Esophagus muscularis mucosa (tissue), 4 donors: ENCODE results near the gene DHPS. TPM values are rescaled to one million over a fixed set of nuclear protein-coding genes. Genes with fewer than 3 reads are reported as not detected.

ENCODE experiments used
- DNase-seq: peaks from one replicate; pipeline ENCODE4 v3.0.0-alpha.2; 2017; ENCODE audit errors: extremely low spot score
- H3K27ac ChIP-seq, 4 donors: fragments of 200-600 bp; sonication (generic); replicated peaks in 1 of 4; 1 replicate in 3 of 4; 2 replicates in 1 of 4; pipeline ENCODE4 v1.5.1; 2016 to 2019; ENCODE audit warnings: mild to moderate bottlenecking in 1 of 4
- H3K27me3 ChIP-seq, 4 donors: fragments of 200-600 bp; sonication (generic); one replicate each; pipeline versions ENCODE4 v1.5.1 to v1.6.0; 2016 to 2019
- H3K36me3 ChIP-seq, 4 donors: fragments of 200-600 bp; sonication (generic); one replicate each; pipeline ENCODE4 v1.5.1; 2016 to 2019
- H3K4me1 ChIP-seq, 4 donors: fragments of 200-600 bp; sonication (generic); one replicate each; pipeline ENCODE4 v1.5.1; 2016 to 2019
- H3K4me3 ChIP-seq, 4 donors: fragments of 200-600 bp; sonication (generic); 1 replicate in 2 of 4; 2 replicates in 2 of 4; pipeline ENCODE4 v1.5.1; 2016 to 2019; ENCODE audit warnings: mild to moderate bottlenecking in 4 of 4, moderate library complexity in 1 of 4
- H3K9me3 ChIP-seq, 4 donors: fragments of 200-600 bp; sonication (generic); 1 replicate in 3 of 4; 2 replicates in 1 of 4; pipeline ENCODE4 v1.5.1; 2016 to 2019
- EP300 ChIP-seq: sonication (generic); formaldehyde crosslinking; IDR thresholded peaks from one replicate; pipeline ENCODE4 v1.6.1; 2017; ENCODE audit warnings: antibody characterized with exemption
- POLR2A ChIP-seq: fragments of 450-650 bp; IDR thresholded peaks from one replicate; pipeline ENCODE4 v1.6.1; 2017; ENCODE audit warnings: antibody characterized with exemption, moderate library complexity, mild to moderate bottlenecking, low read depth
- POLR2AphosphoS5 ChIP-seq, 2 donors: sonication (generic); formaldehyde crosslinking; IDR thresholded peaks; one replicate each; pipeline ENCODE4 v1.6.1; 2017; ENCODE audit warnings: antibody characterized with exemption in 2 of 2
- WGBS: methylation state at CpG from one replicate; pipeline ENCODE4 v1.1.5; 2018; 5-methylcytosine and 5-hydroxymethylcytosine counted together
- intact Hi-C: fragments of 100-400 bp; cut with DNase I; formaldehyde crosslinking; loops from one replicate; pipeline ENCODE4 v1.15.1; 2023
- small RNA-seq, 3 donors: library from RNA; depleted of rRNA; stranded (forward); fragments of <200 nt; gene quantifications; one replicate each; pipeline ENCODE3, GENCODE V24; 2016
- total RNA-seq, 4 donors: library from RNA; depleted of rRNA; stranded (reverse); fragments of >200 nt; gene quantifications; one replicate each; pipeline versions ENCODE4 v1.1.0 to v1.2.1, GENCODE V29; 2016
- TF ChIP-seq, protein P1 (sequence below), 3 experiments: fragments of 200-600 bp in 2 of 3; fragments of 450-650 bp in 1 of 3; sonication (generic) in 2 of 3; IDR thresholded peaks; one replicate each; pipeline ENCODE4 v1.5.1; 2017 to 2019; ENCODE audit warnings: antibody characterized with exemption in 3 of 3, mild to moderate bottlenecking in 2 of 3, moderate library complexity in 1 of 3

Gene DHPS
- total RNA-seq, 4 donors from 2014 or later, result 74.3 to 92.3 (median 85.0) TPM

DNA sequence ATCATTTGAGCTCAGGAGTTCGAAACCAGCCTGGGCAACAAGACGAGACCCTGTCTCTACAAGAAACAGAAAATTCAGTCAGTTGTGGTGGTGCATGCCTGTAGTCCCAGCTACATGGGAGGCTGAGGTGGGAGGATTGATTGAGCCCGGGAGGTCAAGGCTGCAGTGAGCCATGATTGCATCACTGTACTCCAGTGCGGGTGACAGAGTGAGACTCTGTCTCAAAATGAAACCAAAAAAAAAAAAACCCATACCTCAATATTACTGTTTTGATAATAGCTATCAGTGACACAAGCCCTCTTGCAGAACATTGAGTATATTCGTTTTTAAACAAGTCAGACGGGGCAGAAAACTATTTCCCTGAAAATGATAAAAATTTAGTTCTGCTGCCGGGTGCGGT is 54.7 kb downstream of the DHPS start:
- peaks cover 0 to 16% (median 4%) of the 10 kb centered on the region in 4 donors for H3K9me3 ChIP-seq
- no peak for DNase-seq
- peaks cover 0 to 14% (median 13%) of the 10 kb centered on the region in 4 donors for H3K4me1 ChIP-seq
- intact Hi-C loops, result no loop called here
- peaks cover 58 to 84% (median 73%) of the 10 kb centered on the region in 4 donors for H3K36me3 ChIP-seq
- no peaks in the 10 kb centered on the region for H3K27me3 ChIP-seq
- no peak overlapping the region for H3K27ac ChIP-seq
- 92% methylated on average over 8 of the region's 8 CpGs for WGBS
- no peak overlapping the region for H3K4me3 ChIP-seq
- TF ChIP-seq, protein P1, sequence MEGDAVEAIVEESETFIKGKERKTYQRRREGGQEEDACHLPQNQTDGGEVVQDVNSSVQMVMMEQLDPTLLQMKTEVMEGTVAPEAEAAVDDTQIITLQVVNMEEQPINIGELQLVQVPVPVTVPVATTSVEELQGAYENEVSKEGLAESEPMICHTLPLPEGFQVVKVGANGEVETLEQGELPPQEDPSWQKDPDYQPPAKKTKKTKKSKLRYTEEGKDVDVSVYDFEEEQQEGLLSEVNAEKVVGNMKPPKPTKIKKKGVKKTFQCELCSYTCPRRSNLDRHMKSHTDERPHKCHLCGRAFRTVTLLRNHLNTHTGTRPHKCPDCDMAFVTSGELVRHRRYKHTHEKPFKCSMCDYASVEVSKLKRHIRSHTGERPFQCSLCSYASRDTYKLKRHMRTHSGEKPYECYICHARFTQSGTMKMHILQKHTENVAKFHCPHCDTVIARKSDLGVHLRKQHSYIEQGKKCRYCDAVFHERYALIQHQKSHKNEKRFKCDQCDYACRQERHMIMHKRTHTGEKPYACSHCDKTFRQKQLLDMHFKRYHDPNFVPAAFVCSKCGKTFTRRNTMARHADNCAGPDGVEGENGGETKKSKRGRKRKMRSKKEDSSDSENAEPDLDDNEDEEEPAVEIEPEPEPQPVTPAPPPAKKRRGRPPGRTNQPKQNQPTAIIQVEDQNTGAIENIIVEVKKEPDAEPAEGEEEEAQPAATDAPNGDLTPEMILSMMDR (IDR thresholded peaks at IDR 0.05), result no peak
- TF ChIP-seq POLR2AphosphoS5 (IDR thresholded peaks at IDR 0.05) (no peak), POLR2A (no peak), EP300 (no peak)

Small RNA genes within 50 kb of the gene (small RNA-seq; reads per million reads assigned to genes)
- 112 to 307 (median 195) reads per million in 3 donors for gene SNORD41

Other genes with a start within 250 kb of the DHPS start
- gene ZNF443, start 240.9 kb downstream of the DHPS start, total RNA-seq, result 1 to 10 TPM; 3.5 to 5.4 (median 4.8) TPM
- 1 to 10 TPM; 1.7 to 2.9 (median 2.3) TPM for gene ZNF709, start 197.1 kb downstream of the DHPS start, total RNA-seq
- gene ZNF564, start 130.4 kb downstream of the DHPS start, total RNA-seq, result 10 to 100 TPM in 1 of 4 donors, 1 to 10 TPM in 3; 8.3 to 13.7 (median 9.3) TPM
- gene ZNF490, start 71.1 kb downstream of the DHPS start, total RNA-seq, result 1 to 10 TPM; 3.3 to 6.7 (median 5.3) TPM
- 10 to 100 TPM; 14.0 to 21.6 (median 17.3) TPM for gene ZNF791, start 71.0 kb downstream of the DHPS start, total RNA-seq
- gene MAN2B1, start 15.1 kb downstream of the DHPS start, total RNA-seq, result 10 to 100 TPM; 65.7 to 80.8 (median 68.9) TPM
- gene WDR83, start 15.1 kb downstream of the DHPS start, total RNA-seq, result 10 to 100 TPM in 3 of 4 donors, 1 to 10 TPM in 1; 10.0 to 19.7 (median 13.9) TPM
- not detected for gene GNG14, start 6.1 kb upstream of the DHPS start, total RNA-seq
- 10 to 100 TPM in 1 of 4 donors, 1 to 10 TPM in 3; 4.3 to 10.6 (median 7.5) TPM for gene FBXW9, start 14.8 kb upstream of the DHPS start, total RNA-seq
- 10 to 100 TPM; 42.8 to 71.9 (median 62.8) TPM for gene TNPO2, start 42.1 kb upstream of the DHPS start, total RNA-seq
- gene TRIR, start 52.8 kb upstream of the DHPS start, total RNA-seq, result 100 to 1,000 TPM; 382 to 470 (median 431) TPM
- 10 to 100 TPM; 46.9 to 63.5 (median 51.3) TPM for gene GET3, start 55.6 kb upstream of the DHPS start, total RNA-seq
- gene BEST2, start 69.9 kb upstream of the DHPS start, total RNA-seq, result not detected
- 10 to 100 TPM in 3 of 4 donors, 1 to 10 TPM in 1; 7.1 to 17.0 (median 12.6) TPM for gene HOOK2, start 93.7 kb upstream of the DHPS start, total RNA-seq
- gene JUNB, start 109.6 kb upstream of the DHPS start, total RNA-seq, result 1,000 to 10,000 TPM in 1 of 4 donors, 100 to 1,000 TPM in 2, 10 to 100 TPM in 1; 82.2 to 1,609 (median 182) TPM
- gene PRDX2, start 119.9 kb upstream of the DHPS start, total RNA-seq, result 100 to 1,000 TPM; 236 to 275 (median 250) TPM
- under 1 TPM in 1 of 4 donors, not detected in 3; 0.65 TPM for gene THSD8, start 120.2 kb upstream of the DHPS start, total RNA-seq
- gene RNASEH2A, start 124.7 kb upstream of the DHPS start, total RNA-seq, result 1 to 10 TPM; 2.7 to 6.6 (median 4.2) TPM
- gene RTBDN, start 152.7 kb upstream of the DHPS start, total RNA-seq, result under 1 TPM in 2 of 4 donors, not detected in 2; 0.52 to 0.83 TPM
- gene MAST1, start 156.6 kb upstream of the DHPS start, total RNA-seq, result under 1 TPM; 0.50 to 0.91 (median 0.76) TPM
- 10 to 100 TPM; 26.6 to 37.4 (median 31.2) TPM for gene DNASE2, start 199.6 kb upstream of the DHPS start, total RNA-seq
- gene KLF1, start 205.3 kb upstream of the DHPS start, total RNA-seq, result not detected
- gene GCDH, start 209.3 kb upstream of the DHPS start, total RNA-seq, result 10 to 100 TPM; 36.1 to 63.6 (median 52.9) TPM
- under 1 TPM in 1 of 4 donors, not detected in 3; 0.97 TPM for gene SYCE2, start 237.4 kb upstream of the DHPS start, total RNA-seq